Neural progenitor cell (in vitro differentiated cells): ENCODE data around the gene UBE3A. TPM values are rescaled to one million over a fixed set of nuclear protein-coding genes. Genes with fewer than 3 reads are reported as not detected.

Source experiments
- DNase-seq: peaks from one replicate; pipeline ENCODE4 v3.0.0-alpha.2; 2016; ENCODE audit warnings: low spot score
- H2AFZ ChIP-seq: fragments of 200-600 bp; sonication (generic); replicated peaks from 2 replicates; pipeline ENCODE4 v1.6.1; 2016; ENCODE audit warnings: antibody characterized with exemption
- H3F3A ChIP-seq: fragments of 200-600 bp; sonication (generic); 2 replicates; pipeline ENCODE4 v1.6.1; 2016; ENCODE audit warnings: antibody characterized with exemption, low read depth
- H3K27ac ChIP-seq: fragments of 200-600 bp; sonication (generic); 2 replicates; pipeline ENCODE4 v1.5.1; 2016; ENCODE audit warnings: mild to moderate bottlenecking
- H3K27me3 ChIP-seq: fragments of 200-600 bp; sonication (generic); 2 replicates; pipeline ENCODE4 v1.6.1; 2016; ENCODE audit warnings: mild to moderate bottlenecking, moderate library complexity
- H3K36me3 ChIP-seq: fragments of 200-600 bp; sonication (generic); 2 replicates; pipeline ENCODE4 v1.5.1; 2016
- H3K4me1 ChIP-seq: fragments of 200-600 bp; sonication (generic); 2 replicates; pipeline ENCODE4 v1.6.1; 2016; ENCODE audit warnings: mixed run types
- H3K4me2 ChIP-seq: fragments of 200-600 bp; sonication (generic); 2 replicates; pipeline ENCODE4 v1.6.1; 2016
- H3K4me3 ChIP-seq: fragments of 200-600 bp; sonication (generic); 2 replicates; pipeline ENCODE4 v1.5.1; 2016
- H3K79me2 ChIP-seq: fragments of 200-600 bp; sonication (generic); 2 replicates; pipeline ENCODE4 v1.6.1; 2016; ENCODE audit warnings: low read depth
- H3K9ac ChIP-seq: fragments of 200-600 bp; sonication (generic); 2 replicates; pipeline ENCODE4 v1.6.1; 2016
- H3K9me3 ChIP-seq: fragments of 200-600 bp; sonication (generic); 2 replicates; pipeline ENCODE4 v1.5.1; 2016; ENCODE audit warnings: low read depth
- H4K20me1 ChIP-seq: fragments of 200-600 bp; sonication (generic); 2 replicates; pipeline ENCODE4 v1.6.1; 2016; ENCODE audit warnings: low read depth
- H3K27ac Mint-ChIP-seq: 3 replicates; pipeline ENCODE4 v1.8.0; 2021; ENCODE audit warnings: mixed read lengths
- H3K27me3 Mint-ChIP-seq: 2 replicates; pipeline ENCODE4 v1.8.0; 2022; ENCODE audit warnings: low read depth, mild to moderate bottlenecking, inconsistent platforms, moderate library complexity, mixed read lengths; ENCODE audit not compliant: insufficient read depth
- H3K36me3 Mint-ChIP-seq: 3 replicates; pipeline ENCODE4 v1.8.0; 2021; ENCODE audit warnings: mixed read lengths
- H3K4me1 Mint-ChIP-seq: 3 replicates; pipeline ENCODE4 v1.8.0; 2021; ENCODE audit warnings: mixed read lengths
- H3K4me3 Mint-ChIP-seq: 3 replicates; pipeline ENCODE4 v1.8.0; 2021; ENCODE audit warnings: mild to moderate bottlenecking, moderate library complexity, mixed read lengths
- H3K9me3 Mint-ChIP-seq: 3 replicates; pipeline ENCODE4 v1.8.0; 2020; ENCODE audit warnings: mixed read lengths
- EZH2 ChIP-seq: fragments of 200-600 bp; sonication (generic); IDR thresholded peaks from 2 replicates; pipeline ENCODE4 v1.6.1; 2017; ENCODE audit warnings: antibody characterized with exemption, mild to moderate bottlenecking, moderate library complexity
- EZH2phosphoT487 ChIP-seq: fragments of 200-600 bp; sonication (generic); IDR thresholded peaks from 2 replicates; pipeline ENCODE4 v1.6.1; 2017; ENCODE audit warnings: antibody characterized with exemption
- total RNA-seq: library from RNA; depleted of rRNA; stranded (reverse); fragments of >200 nt; gene quantifications from 2 replicates; pipeline ENCODE4 v1.2.3, GENCODE V29; 2015; ENCODE audit warnings: low replicate concordance
- TF ChIP-seq, protein P1 (sequence below): fragments of 200-600 bp; sonication (generic); IDR thresholded peaks from 2 replicates; pipeline ENCODE4 v1.5.1; 2017; ENCODE audit warnings: antibody characterized with exemption, mild to moderate bottlenecking

Gene UBE3A
- total RNA-seq, 1 donor from 2014 or later = 117 TPM

DNA sequence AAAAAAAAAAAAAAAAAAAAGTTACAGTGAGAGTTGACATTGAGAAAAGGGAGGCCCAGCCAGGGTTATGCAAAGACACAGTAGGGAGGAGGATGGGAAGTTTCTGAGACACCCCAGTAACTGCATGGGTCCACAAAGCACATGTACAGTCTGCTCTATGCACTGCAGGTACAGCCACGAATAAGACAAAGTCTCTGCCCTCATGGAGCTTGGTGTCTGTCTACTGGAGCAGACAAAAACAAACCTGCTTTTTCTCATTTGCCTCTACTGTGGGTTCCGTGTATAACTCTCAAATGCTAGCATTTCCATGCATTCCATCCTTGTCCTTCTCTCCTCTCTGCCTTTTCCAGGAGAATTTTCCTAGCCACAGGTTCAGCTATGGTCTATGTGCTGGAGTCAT, 107.4 kb downstream of the UBE3A start:
- no peaks in the 10 kb centered on the region for H3K27me3 ChIP-seq
- no peak overlapping the region for H3K27ac Mint-ChIP-seq
- H4K20me1 ChIP-seq = no peaks in the 10 kb centered on the region
- H3K4me3 Mint-ChIP-seq = no peak overlapping the region
- no peaks in the 10 kb centered on the region for H3K4me1 ChIP-seq
- H3K4me3 ChIP-seq = no peak overlapping the region
- no peak overlapping the region for H3K27ac ChIP-seq
- peaks cover 14% of the 10 kb centered on the region for H3F3A ChIP-seq
- DNase-seq = no peak
- H3K9ac ChIP-seq = no peak overlapping the region
- H3K9me3 Mint-ChIP-seq = peaks cover 9% of the 10 kb centered on the region
- H3K9me3 ChIP-seq = no peaks in the 10 kb centered on the region
- no peak overlapping the region for H2AFZ ChIP-seq
- peaks cover 7% of the 10 kb centered on the region for H3K36me3 ChIP-seq
- TF ChIP-seq, protein P1, sequence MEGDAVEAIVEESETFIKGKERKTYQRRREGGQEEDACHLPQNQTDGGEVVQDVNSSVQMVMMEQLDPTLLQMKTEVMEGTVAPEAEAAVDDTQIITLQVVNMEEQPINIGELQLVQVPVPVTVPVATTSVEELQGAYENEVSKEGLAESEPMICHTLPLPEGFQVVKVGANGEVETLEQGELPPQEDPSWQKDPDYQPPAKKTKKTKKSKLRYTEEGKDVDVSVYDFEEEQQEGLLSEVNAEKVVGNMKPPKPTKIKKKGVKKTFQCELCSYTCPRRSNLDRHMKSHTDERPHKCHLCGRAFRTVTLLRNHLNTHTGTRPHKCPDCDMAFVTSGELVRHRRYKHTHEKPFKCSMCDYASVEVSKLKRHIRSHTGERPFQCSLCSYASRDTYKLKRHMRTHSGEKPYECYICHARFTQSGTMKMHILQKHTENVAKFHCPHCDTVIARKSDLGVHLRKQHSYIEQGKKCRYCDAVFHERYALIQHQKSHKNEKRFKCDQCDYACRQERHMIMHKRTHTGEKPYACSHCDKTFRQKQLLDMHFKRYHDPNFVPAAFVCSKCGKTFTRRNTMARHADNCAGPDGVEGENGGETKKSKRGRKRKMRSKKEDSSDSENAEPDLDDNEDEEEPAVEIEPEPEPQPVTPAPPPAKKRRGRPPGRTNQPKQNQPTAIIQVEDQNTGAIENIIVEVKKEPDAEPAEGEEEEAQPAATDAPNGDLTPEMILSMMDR = no peak
- peaks cover 43% of the 10 kb centered on the region for H3K36me3 Mint-ChIP-seq
- H3K4me2 ChIP-seq = no peak overlapping the region
- peaks cover 5% of the 10 kb centered on the region for H3K4me1 Mint-ChIP-seq
- H3K79me2 ChIP-seq = no peaks in the 10 kb centered on the region
- H3K27me3 Mint-ChIP-seq = peaks cover 2% of the 10 kb centered on the region

DNA sequence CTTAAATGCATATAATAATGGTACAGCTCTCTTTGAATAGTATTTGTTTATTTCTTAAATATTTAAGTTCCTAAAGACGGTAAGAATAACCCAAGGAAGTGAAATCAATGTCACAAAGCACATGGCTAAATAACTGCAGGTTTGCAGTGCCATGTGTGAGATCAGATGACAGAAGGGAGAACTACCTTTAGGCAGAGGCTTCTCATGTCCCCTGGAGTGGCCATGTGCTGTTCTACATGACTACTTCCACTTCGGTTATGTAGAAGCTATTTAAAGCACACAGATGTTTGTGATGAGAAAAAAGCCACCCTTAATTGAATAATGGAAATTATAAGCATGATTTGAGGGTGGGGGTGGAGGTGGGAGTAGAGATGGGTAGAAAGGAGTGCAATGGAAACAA, 109.1 kb downstream of the UBE3A start:
- peaks cover 14% of the 10 kb centered on the region for H3F3A ChIP-seq
- no peaks in the 10 kb centered on the region for H3K79me2 ChIP-seq
- H2AFZ ChIP-seq = no peak overlapping the region
- DNase-seq = no peak
- no peaks in the 10 kb centered on the region for H3K9me3 ChIP-seq
- no peaks in the 10 kb centered on the region for H3K27me3 ChIP-seq
- Mint-ChIP-seq H3K4me3 (no peak overlapping the region), H3K27ac (no peak overlapping the region), H3K27me3 (peaks cover 2% of the 10 kb centered on the region), H3K4me1 (peaks cover 5% of the 10 kb centered on the region), H3K9me3 (peaks cover 1% of the 10 kb centered on the region), H3K36me3 (peaks cover 32% of the 10 kb centered on the region)
- H4K20me1 ChIP-seq = no peaks in the 10 kb centered on the region
- no peak overlapping the region for H3K4me2 ChIP-seq
- peaks cover 6% of the 10 kb centered on the region for H3K36me3 ChIP-seq
- H3K4me3 ChIP-seq = no peak overlapping the region
- H3K4me1 ChIP-seq = no peaks in the 10 kb centered on the region
- H3K27ac ChIP-seq = no peak overlapping the region
- TF ChIP-seq EZH2 (no peak), EZH2phosphoT487 (no peak)
- TF ChIP-seq, protein P1 = no peak
- H3K9ac ChIP-seq = no peak overlapping the region

DNA sequence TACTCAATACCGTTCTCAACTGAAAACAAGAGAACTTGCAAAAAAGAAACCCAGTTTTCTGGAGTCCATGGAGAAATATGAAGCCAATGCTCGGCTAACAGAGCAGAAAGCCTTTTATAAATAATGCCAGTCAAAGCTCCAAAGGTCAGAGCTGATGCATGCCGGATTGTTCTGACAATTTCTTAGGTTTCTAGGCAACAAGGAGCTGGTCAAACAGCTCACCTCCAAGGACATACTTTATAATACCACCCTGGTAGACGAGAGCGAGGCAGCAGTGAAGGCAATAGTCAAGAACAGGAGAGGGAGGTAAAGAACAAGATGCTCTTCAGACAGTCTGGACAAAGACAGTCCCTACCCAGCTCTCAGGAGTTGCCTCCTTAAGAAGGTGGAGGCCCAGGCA, 111.1 kb downstream of the UBE3A start:
- H3K27me3 ChIP-seq = no peaks in the 10 kb centered on the region
- no peak overlapping the region for H3K27ac ChIP-seq
- H3K9ac ChIP-seq = no peak overlapping the region
- TF ChIP-seq EZH2 (no peak), EZH2phosphoT487 (no peak)
- TF ChIP-seq, protein P1 = no peak
- no peaks in the 10 kb centered on the region for H3K9me3 ChIP-seq
- H3K36me3 ChIP-seq = no peaks in the 10 kb centered on the region
- H3K79me2 ChIP-seq = no peaks in the 10 kb centered on the region
- DNase-seq = no peak
- no peak overlapping the region for H2AFZ ChIP-seq
- H3K4me2 ChIP-seq = no peak overlapping the region
- no peaks in the 10 kb centered on the region for H3F3A ChIP-seq
- Mint-ChIP-seq H3K27ac (no peak overlapping the region), H3K36me3 (peaks cover 22% of the 10 kb centered on the region), H3K4me3 (no peak overlapping the region), H3K9me3 (peaks cover 2% of the 10 kb centered on the region), H3K4me1 (peaks cover 5% of the 10 kb centered on the region), H3K27me3 (peaks cover 2% of the 10 kb centered on the region)
- H3K4me3 ChIP-seq = no peak overlapping the region
- H3K4me1 ChIP-seq = no peaks in the 10 kb centered on the region
- H4K20me1 ChIP-seq = no peaks in the 10 kb centered on the region
